OCI-LY1 (cell line): ENCODE measurements around the gene GRM3.

Source experiments
- EZH2 ChIP-seq: fragments of 200-600 bp; sonication (generic), shearing (Covaris generic); IDR thresholded peaks from 2 replicates; pipeline ENCODE4 v1.8.0; 2017; ENCODE audit warnings: borderline replicate concordance, mixed run types, mild to moderate bottlenecking, antibody characterized with exemption, low read length, moderate library complexity, mixed read lengths
- TF ChIP-seq, protein P1 (sequence below): fragments of 200-600 bp; sonication (generic), shearing (Covaris generic); IDR thresholded peaks from 2 replicates; pipeline ENCODE4 v1.5.1; 2017; ENCODE audit warnings: mild to moderate bottlenecking, antibody characterized with exemption, low read length, moderate library complexity, mixed read lengths

GRCh38 chr7:86773309-86773708 lies 129.6 kb downstream of the GRM3 start:
- TF ChIP-seq, protein P1, sequence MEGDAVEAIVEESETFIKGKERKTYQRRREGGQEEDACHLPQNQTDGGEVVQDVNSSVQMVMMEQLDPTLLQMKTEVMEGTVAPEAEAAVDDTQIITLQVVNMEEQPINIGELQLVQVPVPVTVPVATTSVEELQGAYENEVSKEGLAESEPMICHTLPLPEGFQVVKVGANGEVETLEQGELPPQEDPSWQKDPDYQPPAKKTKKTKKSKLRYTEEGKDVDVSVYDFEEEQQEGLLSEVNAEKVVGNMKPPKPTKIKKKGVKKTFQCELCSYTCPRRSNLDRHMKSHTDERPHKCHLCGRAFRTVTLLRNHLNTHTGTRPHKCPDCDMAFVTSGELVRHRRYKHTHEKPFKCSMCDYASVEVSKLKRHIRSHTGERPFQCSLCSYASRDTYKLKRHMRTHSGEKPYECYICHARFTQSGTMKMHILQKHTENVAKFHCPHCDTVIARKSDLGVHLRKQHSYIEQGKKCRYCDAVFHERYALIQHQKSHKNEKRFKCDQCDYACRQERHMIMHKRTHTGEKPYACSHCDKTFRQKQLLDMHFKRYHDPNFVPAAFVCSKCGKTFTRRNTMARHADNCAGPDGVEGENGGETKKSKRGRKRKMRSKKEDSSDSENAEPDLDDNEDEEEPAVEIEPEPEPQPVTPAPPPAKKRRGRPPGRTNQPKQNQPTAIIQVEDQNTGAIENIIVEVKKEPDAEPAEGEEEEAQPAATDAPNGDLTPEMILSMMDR = no peak
- TF ChIP-seq EZH2 = no peak
